HG03159 (cell line): ENCODE data around the gene RFX5.
"Not testable (repeated sequence)": the region's sequence is repeated elsewhere in the genome, so short reads cannot be mapped to it uniquely, and the experiment has no call there.

Experiments used
- ATAC-seq: cut with Tn5 transposase; IDR thresholded peaks from one replicate; pipeline ENCODE4 v1.9.1; 2021; ENCODE audit warnings: mild to moderate bottlenecking, moderate library complexity; ENCODE audit not compliant: unreplicated experiment

The RFX5 gene

DNA sequence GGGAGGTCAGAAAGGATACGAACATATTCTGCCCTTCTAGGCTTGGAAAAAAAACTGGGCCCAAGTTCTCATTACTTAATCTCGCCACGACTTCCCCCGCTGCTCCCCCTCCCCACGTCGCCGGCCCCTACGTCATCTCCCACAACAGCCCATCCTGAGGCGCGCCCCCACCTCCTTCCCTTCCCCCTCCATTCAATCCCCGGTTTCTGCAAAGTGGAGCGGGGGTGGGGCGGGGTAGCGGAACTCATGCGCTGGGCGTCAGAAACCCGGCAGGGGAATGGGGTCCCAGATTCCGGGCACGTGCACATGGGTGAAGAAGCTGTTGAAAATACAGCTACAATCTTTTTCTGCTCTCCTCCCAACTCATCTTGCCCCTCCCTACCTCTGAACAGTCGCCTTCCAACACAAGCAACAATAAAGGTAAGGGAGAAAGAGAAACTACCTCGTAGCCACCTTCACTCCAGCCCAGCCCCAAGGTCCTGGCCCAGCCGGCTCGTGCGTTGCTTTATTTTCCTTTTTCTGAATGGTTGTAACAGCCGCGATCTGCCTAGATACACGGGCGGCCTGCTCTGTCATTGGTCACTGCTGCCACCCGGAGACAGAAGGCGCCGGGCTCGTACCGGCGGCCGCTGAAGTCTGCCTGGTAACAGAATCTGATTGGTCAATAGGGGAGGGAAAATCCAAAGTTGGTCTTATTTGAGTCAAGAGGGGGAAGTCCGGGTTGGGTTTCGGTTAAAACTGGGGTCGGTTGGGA lies at the start of gene RFX5:
RFX5 (minus strand) TSS at position 484 of the 754 bp plus-strand sequence. CDS start 932 bp downstream, outside the sequence.
- peak; percentile 93 for ATAC-seq

DNA sequence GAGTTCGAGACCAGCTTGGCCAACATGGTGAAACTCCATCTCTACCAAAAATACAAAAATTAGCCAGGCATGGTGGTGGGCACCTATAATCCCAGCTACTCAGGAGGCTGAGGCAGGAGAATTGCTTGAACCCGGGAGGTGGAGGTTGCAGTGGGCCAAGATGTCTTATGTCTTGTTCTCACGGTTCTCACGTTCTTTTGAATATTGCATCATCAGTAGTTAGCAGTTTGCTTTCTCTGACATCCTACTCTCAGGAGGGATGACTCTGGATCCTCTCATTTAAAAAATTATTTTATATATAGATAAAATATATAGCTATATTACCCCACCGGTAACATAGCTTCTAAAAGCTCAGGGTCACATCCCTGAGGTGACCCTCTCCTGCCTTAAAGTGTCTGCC lies 49.2 kb upstream of the RFX5 start:
- not testable (repeated sequence) for ATAC-seq

DNA sequence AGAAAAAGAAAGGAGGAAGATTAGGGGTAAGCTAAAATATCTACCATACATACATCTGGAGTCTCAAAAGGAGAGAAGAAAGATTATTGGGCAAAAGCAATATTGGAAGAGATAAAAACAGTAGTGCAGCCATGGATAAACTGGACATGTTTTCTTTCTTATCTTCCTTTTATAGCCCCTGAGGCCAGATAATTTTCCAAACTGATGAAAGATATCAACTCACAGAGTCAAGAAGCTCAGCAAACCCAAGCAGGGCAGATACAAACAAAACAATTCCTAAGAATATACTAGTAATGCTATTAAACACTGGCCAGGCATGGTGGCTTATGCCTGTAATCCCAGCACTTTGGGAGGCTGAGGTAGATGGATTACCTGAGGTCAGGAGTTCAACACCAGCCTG lies 46.5 kb upstream of the RFX5 start:
- no peak for ATAC-seq

DNA sequence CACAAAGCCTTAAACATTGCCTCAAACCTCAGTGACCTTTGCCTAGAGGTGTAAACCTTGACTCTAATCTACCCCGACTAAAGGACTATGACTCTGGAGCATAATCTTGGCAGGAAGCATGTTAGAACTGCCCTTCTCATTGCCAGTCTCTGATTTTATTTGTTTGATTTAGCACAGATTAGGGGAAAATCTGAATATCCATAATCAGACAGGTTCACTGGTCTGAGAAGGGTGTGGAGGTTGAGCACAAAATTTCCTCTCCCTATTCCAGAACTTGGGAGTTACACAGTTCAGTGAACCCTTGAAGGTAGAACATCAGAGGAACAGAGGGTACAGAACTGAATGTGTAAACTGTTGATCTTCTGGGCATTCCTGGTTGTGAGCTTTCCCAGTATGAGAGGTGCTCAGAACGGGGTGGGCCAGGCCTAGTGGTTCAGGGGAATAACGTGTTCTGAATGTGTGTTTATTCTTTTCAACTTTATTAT lies 44.1 kb upstream of the RFX5 start:
- no peak for ATAC-seq

DNA sequence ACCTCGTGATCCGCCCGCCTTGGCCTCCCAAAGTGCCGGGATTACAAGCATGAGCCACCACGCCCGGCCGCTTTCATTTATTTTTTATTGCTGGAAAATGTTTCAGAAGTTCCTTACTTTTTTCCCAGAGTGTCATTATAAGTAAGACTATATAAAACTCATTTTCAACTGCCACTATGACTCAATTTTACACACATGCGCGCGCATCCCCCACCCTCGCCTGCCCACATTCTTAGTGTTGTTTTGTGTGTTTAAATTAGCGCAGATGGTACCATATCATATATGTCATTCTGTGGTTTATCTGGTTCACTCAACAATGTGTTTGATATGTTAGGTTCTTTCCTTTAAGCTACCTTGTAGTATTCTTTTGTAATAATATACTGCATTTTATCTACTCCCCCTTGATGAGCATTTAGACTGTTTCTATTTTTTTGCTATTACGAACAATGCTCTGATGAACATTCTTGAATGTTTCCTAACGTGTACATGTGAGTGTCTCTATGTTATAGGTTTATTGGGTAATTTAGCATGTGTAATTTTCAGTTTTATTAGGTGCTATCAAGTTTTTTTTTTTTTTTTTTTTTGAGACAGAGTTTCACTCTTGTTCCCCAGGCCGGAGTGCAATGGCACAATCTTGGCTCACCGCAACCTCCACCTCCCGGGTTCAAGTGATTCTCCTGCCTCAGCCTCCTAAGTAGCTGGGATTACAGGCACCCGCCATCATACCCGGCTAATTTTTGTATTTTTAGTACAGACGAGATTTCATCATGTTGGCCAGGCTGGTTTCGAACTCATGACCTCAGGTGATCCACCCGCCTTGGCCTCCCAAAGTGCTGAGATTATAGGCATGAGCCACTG lies 43.4 kb upstream of the RFX5 start:
- ATAC-seq, result not testable (repeated sequence)

DNA sequence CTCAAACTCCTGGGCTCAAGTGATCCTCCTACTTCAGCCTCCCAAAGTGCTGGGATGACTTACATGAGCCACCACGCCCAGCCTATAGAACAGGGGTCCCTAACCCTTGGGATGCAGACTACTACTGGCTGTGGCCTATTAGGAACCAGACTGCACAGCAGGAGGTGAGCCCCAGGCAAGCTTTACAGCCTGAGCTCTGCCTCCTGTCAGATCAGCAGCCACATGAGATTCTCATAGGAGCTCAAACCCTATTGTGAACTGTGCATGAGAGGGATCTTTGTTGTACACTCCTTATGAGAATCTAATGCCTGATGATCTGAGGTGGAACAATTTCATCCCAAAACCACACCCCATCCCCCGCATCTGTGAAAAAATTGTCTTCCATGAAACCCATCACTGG lies 39.0 kb upstream of the RFX5 start:
- no peak for ATAC-seq

DNA sequence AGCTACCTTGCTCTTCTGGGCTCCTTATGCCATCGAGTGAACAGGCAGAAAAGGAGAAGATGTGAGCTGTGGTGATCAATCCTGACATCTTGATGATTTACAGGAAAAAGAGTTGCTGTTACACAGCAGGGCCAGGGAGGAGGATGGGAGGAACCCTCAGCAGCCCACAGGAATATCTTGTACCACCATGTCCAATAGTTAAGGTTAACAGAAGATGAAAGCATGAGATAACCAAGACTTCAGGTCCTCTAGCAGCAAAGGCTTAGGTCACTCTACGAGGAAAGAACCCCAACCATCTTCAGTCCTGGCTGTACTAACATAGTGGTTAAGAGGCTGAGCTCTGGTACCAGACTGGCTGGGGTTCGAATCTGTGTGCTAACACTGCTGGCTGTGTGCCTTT lies 37.5 kb upstream of the RFX5 start:
- no peak for ATAC-seq

DNA sequence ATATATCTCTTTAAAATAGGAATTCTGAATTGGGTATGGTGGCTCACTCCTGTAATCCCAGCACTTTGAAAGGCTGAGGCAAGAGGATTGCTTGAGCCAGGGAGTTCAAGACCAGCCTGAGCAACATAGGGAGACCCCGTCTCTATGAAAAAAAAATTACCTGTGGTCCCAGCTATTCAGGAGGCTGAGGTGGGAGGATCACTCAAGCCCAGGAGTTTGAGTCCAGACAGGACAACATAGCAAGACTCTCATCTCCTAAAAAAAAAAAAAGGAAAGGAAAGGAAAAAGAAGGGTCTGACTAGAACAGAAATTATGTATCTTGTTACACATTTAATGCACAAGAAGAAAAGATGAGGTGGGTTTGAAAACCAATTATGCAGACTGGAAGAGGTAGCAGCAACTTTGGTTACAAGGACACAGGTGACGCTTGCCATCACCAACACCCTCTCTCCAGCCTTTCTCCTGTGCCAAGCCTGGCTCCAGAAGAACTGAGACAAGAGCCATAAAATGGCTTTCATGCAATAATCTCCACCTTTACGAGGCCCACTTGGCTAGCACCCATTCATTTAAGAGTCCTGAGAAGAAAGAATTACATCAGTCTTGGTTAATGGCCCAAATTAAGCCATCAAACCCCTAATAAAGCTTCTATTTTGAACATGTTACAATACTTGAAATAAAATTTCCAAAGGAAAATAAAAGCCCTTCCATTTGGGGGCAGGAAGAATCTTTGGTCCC lies 30.3 kb upstream of the RFX5 start:
- ATAC-seq, result no peak

DNA sequence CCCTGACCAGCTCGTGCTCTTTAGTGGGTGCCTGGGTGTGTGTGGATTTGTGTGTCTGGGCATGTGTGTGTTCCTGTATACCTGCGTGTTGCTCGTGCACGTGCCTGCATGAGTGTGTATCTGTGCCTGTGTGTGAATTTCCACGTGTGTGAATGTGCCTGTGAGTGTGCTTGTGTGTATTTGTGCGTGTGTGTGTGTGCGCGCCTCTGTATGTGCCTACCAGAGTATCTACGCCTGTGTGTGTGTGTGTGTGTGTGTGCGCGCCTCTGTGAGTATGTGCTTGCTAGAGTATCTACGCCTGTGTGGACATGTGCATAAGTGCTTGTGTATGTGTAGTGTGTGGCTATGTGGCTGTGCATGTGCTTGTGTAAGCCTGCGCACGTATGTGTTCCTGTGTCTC lies 26.1 kb upstream of the RFX5 start:
- no peak for ATAC-seq

DNA sequence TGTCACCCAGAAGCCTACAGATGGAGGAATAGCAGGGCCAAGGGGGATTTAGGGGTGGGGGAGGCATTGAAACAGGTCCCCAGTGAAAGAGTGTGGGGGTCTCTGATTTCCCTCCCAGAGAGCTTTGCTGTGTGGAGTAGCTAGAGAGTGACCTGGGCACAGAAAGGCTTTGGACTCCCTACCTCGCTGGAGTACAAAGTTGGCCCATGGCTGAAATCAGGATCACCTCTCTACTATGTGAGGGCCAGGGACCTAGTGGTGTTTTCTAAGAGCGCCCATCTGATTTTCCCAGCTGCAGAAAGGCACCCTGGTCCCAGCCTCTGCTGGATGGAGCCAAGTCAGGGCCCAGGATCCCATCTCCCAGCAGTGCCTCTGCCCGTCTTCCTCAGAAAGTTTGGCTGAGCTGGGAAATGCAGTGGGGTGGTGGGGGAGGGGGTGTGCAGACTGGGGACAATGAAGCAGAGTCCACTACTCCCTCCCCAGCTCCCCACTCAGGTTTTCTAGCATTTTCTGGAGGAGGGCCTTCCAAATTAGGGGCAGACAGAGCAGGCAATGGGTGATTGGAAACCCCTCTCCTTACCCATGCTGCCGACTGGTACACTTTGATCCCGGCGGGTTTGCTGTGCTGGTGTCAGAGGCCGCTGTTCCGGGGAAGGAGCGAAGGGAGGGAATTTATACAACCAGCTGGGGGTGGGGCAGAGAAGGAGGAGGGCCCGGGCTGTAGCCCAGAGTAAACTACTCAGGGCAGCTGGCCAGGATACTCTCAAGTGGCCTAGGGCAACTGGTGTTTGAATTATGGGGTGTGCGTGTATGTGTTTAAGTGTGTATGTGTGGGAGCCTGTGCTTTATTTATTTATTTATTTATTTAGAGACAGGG lies 25.2 kb upstream of the RFX5 start, which contains the start of gene SELENBP1:
SELENBP1 (minus strand) TSS at position 648 of the 877 bp plus-strand sequence; CDS start at position 584, 64 bp downstream.
- ATAC-seq, result no peak

DNA sequence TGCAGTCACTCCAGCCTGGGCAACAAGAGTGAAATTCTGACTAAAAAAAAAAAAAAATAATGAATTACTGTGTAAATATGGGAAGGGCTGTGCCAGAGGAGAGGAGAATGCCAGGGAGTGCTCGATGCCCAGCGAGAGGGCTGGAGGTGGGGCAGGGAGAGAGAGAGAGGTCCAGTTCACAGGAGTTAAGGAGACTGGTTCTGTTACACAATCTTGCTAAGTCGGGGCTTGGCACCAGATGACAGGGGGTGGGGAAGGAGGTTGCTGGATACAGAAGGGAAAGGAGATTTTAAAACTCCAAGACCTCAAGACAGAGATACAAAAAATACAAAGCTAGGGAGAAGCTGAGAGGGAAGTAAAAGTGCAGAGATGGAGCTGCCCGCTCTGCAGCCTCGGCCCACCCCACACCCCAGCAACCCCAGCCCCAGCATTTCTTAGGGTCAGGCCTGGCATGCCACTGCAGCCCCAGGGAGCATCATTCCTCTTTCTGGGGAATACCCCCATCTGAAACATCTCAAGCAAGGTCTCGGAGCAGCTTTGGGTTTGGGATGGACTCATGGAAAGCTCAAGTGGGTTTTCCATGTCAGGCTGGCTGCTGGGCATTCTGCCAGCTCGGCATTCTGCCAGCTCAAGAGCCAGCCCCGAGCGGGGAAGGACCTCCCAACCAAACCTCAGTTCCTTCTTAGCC lies 24.5 kb upstream of the RFX5 start:
- no peak for ATAC-seq

DNA sequence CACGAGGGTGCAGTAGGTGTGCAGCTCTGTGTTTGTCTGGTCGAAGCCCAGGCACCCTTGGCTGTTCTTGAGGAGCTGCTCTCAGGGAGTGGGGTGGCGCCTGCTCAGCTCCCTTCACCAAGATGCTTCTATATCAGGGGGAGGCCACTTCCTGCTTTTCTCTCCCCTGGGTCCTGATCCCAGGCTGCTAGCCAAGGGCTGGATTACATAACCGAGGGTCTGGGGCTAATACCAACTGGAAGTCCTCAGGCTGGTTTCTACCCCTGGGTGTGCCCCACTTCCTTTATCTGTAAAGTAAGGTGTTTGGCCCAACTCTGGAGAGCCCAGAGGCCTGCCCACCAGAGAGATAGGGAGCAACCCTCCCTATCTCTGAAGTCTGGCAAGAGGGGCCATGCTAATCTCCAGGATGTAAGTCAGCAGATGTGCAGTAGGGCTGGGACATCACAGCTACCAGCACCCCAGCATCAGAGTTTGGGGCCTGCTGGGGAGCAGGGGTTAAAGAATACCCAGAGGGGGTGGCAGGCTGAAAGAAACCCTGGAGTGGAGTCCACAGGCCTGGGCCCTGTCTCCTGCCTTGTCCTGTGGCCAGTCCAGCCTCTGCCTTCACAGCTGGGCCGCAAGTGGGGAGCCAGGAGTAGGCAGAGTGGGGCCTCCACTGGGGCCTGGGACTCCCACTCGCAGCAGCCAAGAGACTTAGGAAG lies 23.3 kb upstream of the RFX5 start:
- ATAC-seq, result no peak

DNA sequence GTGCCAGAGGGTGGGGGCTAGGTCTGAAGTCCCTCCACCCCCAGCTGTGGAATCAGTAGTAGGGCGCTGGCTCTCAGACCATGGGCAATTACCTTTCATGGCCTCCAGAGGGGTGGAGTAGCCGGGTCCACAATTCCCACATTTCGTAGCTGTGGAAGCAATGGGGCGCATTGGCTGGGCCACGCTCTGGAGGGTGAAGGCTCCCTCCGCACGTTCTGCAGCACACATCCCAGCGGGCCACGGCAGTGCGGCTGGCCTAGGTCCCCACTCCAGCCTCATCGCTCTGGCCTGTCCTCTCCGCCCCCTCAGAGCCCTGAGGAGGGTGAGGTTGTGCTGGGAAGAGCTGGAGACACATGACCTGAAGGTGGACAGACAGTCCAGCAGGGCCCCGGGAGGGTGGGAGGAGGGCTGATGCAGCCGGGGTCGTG lies 22.6 kb upstream of the RFX5 start:
- no peak for ATAC-seq

DNA sequence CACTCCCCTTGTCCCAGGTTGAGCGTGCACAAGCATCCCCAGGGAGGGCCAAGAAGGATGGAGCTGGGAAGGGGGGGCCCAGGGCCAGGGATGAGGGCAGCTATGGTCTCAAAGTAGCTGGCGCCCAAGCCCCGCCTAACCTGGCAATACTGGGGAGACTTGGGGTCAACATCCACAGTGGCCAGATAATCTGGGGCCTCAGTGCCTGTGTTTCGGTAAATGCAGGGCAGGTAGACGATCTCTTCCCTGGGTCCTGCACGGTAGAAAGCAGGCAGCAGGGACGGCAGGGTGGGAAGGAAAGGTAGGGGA lies 22.2 kb upstream of the RFX5 start:
- no peak for ATAC-seq

DNA sequence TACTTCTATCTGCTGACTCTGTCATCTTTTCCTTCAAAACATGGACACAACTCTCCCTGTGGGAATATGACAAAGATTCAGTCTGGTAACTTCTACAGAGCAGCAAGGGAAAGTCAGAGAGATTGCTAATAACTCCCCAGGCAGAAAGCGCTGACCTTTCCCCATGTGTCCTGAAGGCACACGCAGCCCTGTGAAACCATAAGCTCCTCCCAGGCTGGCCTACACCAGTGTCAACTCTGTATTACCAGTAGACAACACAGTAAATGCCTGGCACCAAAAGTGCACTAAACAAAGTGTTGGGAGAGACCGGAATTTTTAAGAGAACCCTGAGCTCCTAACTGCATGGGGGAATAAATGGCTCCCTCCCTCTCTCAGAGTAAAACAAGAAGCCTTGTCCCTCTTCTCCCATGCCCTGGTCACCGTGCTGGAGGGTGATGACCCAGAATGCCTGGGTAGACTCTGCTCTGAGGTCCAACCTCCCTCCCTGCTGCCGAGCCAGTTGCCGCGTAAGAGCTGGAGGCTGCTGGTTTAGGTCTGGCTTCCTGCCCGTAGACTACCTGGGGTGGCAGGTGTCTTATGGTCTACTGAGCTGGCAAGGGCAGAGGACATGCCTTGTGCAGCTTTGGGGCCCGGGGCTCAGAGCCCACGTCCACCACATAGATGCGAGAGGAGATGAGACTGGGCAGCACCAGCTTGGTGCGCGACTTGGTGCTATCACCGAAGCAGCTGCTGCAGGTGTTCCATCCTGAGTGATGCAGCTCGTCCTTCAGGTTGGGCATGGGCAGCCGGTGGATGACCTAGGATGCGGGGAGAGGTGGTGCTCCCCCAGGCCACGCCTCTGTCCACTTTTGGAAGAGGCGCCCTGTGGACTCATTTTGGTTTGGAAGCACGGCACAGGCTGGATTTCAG lies 21.6 kb upstream of the RFX5 start:
- no peak for ATAC-seq

DNA sequence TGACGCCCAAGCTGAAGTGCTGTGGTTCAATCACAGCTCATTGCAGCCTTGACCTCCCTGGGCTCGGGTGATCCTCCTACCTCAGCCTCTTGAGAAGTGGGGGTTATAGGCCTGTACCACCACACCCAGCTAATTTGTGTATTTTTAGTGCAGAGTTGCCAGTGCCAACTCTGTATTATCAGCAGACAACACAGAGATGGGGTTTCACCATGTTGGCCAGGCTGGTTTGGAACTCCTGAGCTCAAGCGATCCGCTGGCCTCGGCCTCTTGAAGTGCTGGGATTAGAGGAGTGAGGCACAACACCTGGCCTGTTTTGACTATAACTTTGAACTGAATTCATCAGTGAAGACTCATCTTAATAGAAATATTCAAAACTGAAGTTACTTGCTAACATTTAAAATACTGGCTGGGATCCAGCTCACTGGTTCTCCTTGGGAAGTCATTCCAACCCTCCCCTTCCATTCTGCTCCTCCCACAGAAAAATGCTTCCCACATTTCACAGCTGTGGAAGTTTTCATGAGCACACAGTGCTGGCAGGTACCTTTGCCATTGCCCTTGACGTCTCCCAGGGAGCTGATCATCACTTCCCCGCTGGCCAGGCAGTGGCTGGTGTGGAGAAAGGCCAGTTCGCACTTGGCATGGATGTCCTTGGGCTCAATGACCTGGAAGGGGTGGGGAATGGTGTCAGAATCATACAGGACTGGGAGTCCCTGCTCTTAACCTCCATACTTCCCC lies 20.8 kb upstream of the RFX5 start:
- ATAC-seq, result no peak

DNA sequence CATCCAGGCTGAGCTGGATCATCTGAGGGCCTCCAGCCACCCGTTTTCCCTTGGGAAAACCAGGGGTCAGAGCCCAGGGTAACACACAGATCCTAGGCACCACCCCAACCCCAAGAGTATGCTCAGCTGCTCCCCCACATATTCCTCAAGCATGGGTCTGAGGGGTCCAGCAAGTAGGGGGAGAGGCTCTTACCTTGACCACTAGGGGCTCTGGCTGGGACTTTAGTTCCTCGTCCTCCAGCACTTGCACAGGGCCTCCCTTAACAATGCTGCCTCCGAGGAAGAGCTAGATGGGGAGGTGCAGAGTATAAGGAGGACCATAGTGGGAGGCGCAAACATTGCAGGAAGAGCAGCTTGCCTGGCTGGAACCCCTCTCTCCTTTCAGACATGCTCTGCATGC lies 17.9 kb upstream of the RFX5 start:
- ATAC-seq, result no peak
